HUDEP-2 (cell line): ENCODE results near the gene DNAJC10.
"Not testable (repeated sequence)": the region's sequence is repeated elsewhere in the genome, so short reads cannot be mapped to it uniquely, and the experiment has no call there.

Experiments used
- DNase-seq, 76 experiments: peaks; one replicate each; lab custom pipeline; 2025; ENCODE audit not compliant: unreplicated experiment in 76 of 76; lab: John Stamatoyannopoulos, UW

The DNAJC10 gene, protein sequence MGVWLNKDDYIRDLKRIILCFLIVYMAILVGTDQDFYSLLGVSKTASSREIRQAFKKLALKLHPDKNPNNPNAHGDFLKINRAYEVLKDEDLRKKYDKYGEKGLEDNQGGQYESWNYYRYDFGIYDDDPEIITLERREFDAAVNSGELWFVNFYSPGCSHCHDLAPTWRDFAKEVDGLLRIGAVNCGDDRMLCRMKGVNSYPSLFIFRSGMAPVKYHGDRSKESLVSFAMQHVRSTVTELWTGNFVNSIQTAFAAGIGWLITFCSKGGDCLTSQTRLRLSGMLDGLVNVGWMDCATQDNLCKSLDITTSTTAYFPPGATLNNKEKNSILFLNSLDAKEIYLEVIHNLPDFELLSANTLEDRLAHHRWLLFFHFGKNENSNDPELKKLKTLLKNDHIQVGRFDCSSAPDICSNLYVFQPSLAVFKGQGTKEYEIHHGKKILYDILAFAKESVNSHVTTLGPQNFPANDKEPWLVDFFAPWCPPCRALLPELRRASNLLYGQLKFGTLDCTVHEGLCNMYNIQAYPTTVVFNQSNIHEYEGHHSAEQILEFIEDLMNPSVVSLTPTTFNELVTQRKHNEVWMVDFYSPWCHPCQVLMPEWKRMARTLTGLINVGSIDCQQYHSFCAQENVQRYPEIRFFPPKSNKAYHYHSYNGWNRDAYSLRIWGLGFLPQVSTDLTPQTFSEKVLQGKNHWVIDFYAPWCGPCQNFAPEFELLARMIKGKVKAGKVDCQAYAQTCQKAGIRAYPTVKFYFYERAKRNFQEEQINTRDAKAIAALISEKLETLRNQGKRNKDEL

DNA sequence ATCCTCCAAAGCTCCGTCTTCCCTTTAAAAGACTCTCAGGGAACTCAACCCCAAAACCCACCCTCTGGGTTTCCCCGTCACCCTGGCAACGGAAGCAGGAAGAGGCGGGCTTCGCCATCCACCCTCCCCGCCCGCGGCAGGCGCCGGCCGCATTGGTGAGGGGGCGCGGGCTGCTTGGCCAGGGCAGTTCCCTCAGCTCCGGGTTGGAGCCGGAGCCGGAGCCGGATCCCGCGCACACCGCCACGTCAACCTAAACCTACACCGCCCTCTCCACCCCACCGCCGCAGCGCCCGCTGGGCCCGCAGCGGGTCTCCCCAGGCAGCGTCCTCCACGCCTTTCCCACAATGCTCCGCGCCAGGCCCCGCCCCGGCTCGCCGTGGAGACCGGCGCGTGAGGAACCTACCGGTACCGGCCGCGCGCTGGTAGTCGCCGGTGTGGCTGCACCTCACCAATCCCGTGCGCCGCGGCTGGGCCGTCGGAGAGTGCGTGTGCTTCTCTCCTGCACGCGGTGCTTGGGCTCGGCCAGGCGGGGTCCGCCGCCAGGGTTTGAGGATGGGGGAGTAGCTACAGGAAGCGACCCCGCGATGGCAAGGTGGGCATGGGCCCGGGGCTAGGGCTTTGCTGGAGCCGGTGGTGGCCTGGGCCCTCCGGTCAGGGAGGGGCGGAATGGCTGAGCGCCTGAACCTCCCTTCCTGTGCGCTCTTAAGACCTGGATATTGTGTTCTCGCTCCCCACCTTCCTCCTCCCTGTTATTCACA, at the start of gene DNAJC10:
Gene DNAJC10, plus strand, starts transcription at position 366 of the 758 bp plus-strand sequence. CDS start 1,830 bp downstream, outside the sequence.
- peak in 75 of 76 experiments; percentile 2 to 84 (median 66) for DNase-seq

DNA sequence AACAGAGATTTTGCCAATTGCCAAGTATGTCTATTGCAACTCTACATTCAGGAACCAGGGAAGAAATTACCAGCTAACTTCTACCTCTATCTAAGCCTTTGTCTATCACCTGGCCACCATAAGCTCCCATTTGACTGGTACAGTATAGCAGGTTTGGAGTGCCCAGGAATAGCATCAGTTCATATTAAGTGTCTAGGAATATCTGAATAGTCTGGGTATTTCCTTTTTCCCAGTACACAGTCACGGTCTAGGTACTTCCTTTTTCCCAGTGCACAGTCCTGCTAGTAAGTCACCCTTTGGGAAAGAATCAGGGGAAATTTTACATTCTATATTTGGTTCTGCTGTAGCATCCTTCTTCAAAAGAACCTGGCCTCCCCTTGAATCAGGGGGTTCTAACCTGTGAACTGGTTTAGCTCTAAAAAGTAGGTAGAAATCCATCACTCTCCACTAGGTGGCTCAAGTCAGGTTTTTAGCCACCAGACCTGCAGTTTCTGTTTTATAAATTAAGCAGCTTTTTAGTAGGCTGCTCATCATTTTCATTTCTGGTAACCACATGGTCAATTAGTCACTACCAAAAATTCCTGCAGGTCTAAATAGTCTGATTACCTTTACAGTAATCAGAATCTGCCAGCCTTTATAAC, 49.3 kb upstream of the DNAJC10 start:
- peak in 8 of 76 experiments; percentile 3 to 21 (median 10) for DNase-seq

DNA sequence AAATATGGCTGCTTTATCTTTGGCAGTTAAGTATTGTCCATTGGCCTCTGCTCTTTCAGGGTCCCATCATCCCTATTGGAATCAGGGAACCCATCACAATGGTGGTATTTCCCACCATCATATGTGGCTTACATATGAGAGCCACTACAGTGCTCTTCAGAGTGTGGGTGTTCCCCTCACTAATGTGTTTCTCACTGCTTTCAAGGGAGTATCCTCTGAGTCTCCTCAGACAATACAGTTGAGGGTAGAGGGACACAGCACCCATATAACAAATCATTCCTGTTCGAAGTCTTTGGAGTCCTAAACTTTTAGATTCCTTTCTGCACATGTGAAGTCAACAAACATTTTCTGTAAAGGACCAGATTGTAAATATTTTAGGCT, 48.8 kb upstream of the DNAJC10 start:
- no peak for DNase-seq

DNA sequence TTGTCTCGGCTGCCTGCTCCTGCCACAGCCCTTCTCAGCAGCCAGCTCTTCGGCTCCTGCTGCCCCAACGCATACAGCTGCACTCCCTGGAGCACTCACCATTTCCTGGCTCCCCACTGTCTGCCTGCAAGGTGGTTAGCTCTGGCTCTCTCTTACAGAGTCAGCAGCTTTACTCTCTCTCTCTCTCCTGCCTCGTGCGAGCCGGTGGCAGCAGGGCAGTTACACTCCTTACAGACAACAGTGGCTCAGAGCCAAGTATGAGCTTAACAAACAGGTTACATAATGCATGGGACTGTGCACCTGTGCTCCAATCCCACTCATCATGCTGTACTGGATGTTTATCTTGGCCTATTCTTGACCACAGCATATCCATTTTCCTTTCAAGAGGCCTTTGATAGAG, 47.4 kb upstream of the DNAJC10 start:
- DNase-seq: no peak

DNA sequence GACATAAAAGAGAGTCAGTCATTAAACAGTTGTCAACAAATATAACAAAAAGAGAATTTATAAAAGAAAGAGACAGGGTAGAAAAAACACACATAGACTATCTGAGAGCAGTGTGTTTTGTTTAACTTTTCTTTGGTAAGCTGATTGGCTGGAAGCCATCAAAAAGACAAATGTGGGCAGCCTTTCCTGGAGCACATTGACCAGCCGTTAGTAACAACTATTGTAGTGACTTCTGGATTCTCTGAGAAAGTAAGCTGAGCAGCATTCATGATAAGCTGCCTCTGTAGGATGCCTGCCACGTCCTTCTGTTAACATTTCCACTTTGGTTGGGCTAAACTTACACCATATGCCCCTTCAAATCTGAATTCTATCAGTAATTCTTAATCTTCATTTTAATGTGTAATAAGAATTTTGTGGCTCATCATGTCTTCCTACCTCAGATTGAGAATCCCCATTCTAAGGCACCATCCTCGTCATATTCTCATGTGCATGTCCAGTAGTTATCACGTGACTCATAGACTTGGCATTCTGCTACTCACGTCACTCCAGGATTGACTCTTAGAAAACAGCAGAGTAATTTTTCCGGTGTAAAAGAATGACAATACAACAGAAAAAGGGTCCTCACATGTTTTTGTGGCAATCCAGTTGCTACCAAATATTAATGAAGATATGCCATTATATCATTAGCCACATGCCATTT, 43.4 kb upstream of the DNAJC10 start:
- no peak for DNase-seq

DNA sequence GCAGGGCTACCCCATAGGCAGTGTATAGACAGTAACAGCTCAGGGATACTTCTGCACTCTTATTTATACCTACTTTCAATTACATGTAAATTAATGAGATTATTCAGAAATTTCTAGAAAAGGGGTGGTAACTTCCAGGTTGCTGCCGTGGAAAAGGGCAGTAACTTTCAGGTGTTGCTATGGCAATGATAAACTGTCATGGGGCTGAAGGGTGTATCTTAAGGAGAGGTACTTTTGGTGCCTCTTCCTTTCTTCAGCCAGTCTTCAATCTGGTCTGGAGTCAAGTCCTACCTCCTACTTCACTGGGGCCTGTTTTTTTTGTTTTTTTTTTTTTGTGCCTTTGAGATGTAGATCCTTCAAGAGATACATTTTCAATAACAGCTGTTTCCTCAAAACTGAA, 35.2 kb upstream of the DNAJC10 start:
- no peak for DNase-seq

DNA sequence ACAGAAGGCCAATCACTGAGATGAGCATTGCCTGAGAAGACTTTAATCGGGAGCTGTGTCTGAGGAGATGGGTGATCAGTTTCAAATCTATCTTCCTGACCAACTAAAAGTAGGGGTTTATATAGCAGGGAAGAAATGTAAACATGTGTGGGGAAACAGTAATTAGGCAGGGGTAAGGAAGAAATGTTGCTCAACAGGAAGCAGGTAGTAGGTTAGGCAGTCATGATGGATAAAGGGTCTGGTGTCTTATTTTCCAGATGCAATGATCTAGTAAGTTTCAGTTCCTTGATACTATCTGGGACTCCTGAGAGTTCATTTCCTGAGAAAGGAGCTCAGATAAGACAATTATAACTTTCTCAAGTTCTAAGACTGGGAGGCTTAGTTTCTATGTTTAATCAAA, 33.8 kb upstream of the DNAJC10 start:
- no peak for DNase-seq

DNA sequence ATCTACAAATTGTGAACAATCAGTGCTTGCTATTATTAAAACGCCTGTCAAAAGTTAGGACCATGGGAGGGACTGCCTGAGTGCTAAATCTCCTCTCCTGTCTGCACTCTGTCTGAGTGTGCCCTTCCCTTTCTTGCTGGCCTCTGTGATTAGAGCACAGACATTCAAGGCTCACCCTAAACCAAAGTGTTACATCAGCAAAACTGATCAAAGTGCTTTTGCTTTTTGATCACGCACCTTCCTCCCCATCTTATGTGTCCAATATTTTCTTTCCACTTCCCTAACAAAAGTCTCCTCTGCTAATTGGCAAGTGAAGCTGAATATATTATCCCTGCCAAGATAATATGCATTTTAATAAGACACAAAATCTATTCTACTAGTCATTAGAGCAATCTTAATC, 30.5 kb upstream of the DNAJC10 start:
- DNase-seq: no peak

DNA sequence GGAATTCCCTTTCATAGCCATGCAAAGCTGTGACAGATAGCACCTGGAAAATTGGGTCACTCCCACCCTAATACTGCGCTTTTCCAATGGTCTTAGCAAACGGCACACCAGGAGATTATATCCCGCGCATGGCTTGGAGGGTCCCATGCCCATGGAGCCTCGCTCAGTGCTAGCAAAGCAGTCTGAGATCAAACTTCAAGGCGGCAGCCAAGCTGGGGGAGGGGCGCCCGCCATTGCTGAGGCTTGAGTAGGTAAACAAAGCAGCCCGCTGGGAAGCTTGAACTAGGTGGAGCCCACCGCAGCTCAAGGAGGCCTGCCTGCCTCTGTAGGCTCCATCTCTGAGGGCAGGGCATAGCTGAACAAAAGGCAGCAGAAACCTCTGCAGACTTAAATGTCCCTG, 29.3 kb upstream of the DNAJC10 start:
- not testable (repeated sequence) for DNase-seq

DNA sequence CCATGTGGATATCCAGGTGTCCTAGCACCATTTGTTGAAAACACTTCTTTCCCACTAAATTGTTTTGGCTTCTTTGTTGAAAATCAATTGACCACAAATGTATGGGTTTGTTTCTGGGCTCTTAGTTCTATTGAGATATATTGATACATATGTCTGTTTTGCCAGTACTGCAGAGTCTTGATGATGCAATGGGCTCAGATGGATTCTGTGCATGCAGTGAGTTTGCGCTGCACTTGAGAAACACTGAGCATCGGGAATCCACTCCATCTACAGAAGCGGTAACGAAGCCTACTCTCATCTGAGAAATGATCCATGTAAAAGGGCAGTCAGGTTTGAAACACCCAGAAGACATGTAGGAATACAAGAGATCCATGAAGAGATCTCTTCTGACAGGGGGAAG, 21.9 kb upstream of the DNAJC10 start:
- DNase-seq: no peak

DNA sequence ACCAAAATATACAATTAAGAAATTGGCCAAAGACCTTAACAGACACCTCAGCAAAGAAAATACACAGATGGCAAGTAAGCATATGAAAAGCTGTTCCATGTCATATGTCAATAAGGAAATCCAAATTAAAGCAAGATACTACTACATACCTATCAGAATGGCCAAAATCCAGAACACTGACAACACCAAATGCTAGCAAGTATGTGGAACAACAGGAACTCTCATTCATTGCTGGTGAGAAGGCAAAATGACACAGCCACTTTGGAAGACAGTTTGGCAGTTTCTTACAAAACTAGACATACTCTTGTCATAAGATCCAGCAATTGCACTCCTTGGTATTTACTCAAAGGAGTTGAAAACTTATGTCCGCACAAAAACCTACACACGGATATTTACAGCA, 20.3 kb upstream of the DNAJC10 start:
- no peak for DNase-seq

DNA sequence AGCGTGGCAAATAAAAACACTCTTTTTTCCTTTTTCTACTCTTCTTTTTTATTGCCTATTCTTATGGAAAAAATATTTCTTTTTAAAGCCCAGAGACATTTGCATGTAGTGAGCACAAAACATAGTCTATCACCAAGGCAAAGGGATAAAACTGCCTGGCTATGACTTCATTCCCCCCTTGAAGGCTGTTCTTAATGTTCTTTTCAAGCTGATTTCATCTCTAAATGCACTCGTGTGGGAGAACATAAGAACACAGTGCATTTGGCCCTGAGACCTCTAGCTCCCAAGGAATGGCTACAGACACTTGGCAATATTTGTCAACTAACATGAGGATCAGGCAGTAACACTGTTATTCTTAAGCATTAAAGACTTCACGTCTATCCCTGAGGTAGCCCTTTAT, 17.4 kb upstream of the DNAJC10 start:
- no peak for DNase-seq

DNA sequence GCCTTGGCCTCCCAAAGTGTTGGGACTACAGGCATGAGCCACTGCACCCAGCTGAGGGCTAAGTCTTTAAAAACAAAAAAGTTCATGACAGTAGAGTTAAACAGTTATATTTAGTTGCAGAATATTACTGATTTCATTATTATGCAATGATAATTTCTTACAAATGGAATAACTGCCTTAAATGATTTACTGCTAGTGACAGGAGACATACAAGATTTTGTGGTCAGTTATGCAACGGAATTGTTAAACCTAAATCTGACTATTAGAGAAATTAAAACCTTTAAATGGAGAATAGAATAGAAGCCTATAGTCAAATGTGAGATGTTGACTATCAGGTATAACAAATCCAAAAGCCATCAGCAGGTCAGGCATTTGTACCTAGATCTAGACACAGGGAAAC, 10.3 kb upstream of the DNAJC10 start:
- DNase-seq: no peak

DNA sequence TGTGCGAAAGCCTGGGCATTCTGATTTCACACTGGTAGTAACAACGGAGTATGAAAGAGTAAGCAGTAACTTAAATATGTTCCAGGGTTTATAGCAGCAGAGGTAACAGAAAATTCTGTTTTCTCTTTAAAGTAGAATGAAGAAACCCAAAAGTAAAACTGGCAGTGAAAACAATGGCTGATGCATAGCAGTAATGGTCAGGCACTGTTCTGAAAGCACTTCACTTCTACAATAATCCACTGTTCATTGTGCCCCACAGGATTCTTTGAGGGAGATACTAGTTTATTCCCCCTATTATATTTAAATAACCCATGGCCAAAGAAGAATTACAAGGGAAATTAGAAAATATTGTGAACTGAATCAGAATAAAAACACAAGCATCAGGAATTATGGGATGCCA, 9.3 kb upstream of the DNAJC10 start:
- DNase-seq: no peak

DNA sequence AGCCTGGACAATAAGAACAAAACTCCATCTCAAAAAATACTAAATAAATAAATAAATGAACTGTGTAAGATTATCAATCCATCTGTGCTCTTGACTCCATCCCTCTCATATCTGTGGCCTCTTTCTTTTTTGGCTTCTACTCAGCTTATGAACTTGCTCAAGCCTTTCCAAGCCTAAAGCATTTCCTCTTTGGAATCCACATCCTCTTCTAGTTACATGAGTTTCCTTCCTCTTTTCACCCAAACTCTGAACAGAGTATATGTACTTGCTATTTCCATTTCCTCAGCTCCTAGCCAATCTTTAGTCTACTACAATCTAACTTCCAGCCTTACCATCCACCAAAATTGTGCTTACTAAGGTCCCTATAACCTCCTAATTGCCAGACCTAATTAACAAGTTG, 2.5 kb upstream of the DNAJC10 start:
- DNase-seq: no peak

DNA sequence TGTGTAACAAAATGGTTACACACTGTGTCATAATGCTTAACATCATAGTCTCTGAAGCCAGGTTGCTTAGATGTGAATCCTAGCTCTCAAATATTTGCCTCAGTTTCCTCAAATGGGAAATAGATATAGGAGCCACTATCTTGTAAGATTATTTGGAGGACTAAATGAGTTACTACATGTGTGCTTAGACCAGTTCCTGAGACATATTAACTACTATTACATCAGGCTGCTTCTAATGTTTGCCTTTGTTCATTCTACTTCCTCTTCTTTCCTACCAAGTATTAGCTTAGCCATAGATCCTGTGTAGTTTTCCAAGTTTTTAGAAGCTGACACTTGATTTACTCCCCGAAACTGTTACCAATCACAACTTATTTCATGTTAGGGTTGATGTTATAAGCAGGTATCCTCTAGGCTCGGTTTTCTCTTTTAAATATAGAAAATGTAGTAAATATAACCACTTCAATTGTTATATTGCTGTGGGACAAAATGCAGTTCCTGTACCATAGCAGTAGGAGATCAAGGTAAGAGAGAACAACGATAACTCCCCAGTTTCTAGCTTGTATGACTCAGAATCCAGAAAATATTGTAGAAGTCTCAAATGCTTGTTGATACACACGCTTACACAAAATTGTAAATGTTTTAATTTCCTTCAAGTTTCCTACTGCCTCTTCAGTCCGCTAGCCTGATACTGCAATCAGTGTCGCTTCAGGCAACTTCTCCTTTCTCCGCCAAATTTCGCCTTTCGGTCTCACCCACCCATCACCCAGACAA, 751 bp upstream of the DNAJC10 start:
- peak in 1 of 76 experiments; percentile 17 for DNase-seq

DNA sequence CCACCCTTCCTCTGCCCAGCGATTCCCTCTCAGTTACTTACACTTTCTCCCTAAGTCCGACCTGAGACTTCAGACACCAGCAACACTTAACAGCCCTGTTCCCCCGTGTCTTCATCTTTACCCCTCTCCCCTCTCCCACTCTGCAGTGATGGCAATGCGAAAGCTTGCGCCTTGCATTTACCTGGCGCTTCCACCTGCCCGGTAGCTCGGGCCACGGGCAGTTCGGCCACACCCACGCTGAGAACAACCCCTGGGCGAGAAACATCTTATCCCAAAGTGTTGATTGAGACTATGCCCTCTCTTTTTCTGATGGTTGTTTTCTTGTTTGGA, 558 bp downstream of the DNAJC10 start:
- DNase-seq: peak in 5 of 76 experiments; percentile 2 to 29 (median 17)

DNA sequence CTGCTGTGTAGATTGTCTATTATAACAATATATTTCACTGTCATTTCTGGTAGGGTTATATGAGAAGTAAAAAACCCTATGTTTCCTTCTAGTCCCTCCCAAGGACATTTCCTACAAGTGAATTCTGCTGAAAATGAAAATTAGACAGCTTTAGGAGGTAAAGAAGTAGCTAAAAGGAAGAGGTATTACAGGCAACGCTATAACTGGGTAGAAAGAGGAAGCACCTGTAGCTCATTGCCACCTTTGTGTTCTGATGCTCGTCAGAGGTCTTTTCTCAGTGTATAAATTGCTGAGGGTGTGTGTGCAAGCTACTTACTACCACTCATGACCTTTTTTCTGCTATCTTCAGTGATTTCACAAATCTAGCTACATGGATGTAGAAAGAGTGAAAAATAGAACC, 1.4 kb downstream of the DNAJC10 start:
- DNase-seq: no peak

DNA sequence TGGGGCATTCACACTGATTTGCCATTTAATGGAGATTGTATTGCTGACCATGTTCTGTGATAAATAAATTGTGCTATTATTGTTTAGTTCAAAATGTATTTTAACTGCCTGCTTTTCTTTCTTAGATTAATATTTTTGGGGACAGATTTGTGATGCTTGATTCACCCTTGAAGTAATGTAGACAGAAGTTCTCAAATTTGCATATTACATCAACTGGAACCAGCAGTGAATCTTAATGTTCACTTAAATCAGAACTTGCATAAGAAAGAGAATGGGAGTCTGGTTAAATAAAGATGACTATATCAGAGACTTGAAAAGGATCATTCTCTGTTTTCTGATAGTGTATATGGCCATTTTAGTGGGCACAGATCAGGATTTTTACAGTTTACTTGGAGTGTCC, 1.8 kb downstream of the DNAJC10 start:
- DNase-seq: no peak

DNA sequence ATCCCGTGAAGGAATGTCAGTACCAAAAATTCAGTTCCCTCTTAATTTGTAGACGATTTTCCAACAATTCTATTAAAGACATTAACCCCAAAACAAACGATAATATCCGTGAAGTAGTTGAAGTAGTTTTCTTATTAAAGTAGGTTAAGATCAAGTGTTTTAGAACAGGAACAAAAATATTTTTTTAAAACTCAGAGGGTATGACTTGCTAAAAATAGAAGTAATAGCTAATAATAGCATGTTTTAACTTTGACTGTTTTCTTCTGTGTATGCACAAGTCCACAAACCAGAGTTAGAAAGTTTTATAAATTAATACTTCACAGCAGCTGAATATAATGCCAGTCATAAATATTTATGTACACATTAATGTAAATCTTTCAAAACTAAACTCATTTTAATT, 2.4 kb downstream of the DNAJC10 start:
- DNase-seq: no peak
